ENCODE data around the gene HIGD1A.

DNA sequence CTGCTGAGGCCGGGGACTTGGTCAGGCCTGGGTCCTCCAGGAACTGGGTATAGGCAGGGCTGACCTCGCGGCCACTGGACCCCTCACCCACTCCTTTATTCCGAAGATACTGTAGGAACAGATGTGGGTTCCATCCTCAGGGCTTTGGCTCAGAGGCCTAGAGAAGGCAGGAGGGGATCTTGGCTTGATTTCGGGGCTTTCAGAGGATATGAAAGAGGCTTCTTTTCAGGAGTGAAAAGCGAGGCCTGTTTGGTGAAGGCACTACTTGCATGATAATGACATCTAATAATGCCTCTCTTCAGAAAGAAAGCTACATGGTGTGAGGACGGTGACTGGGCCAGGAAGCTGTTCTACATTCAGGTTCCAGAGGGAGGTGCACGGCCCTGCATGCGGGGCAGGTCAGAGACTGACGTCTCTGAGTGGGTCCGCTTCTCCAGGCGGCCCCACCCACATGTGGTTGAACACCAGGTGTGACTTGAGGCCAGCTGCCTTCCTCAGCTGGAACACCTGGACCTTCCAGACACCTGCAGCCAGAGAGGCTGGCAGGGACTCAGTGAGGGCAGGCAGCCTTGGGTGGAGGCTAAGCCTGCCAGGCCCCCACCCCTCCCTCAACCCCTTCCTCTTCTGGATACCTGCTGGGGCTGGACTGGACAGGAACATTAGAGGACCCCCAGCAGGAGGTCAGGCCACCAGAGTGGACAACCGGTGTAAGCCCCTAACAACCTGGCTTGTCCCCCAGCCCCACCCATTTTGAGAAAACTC lies 70.6 kb downstream of the HIGD1A start:
- TF ChIP-seq, protein P1, sequence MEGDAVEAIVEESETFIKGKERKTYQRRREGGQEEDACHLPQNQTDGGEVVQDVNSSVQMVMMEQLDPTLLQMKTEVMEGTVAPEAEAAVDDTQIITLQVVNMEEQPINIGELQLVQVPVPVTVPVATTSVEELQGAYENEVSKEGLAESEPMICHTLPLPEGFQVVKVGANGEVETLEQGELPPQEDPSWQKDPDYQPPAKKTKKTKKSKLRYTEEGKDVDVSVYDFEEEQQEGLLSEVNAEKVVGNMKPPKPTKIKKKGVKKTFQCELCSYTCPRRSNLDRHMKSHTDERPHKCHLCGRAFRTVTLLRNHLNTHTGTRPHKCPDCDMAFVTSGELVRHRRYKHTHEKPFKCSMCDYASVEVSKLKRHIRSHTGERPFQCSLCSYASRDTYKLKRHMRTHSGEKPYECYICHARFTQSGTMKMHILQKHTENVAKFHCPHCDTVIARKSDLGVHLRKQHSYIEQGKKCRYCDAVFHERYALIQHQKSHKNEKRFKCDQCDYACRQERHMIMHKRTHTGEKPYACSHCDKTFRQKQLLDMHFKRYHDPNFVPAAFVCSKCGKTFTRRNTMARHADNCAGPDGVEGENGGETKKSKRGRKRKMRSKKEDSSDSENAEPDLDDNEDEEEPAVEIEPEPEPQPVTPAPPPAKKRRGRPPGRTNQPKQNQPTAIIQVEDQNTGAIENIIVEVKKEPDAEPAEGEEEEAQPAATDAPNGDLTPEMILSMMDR (conservative IDR thresholded peaks at IDR 0.05) = no peak
- no peak for TF ChIP-seq ZFX (IDR thresholded peaks at IDR 0.05)

Measured in C4-2B (cell line).